Measurements from ENCODE around the gene CREB5. TPM values are rescaled to one million over a fixed set of nuclear protein-coding genes. Genes with fewer than 3 reads are reported as not detected.
"Not testable (repeated sequence)": the region's sequence is repeated elsewhere in the genome, so short reads cannot be mapped to it uniquely, and the experiment has no call there.

CREB5 gene
- total and polyA plus RNA-seq, 2 of the 8 experiments (the other 6 are each of a cell fraction or from before 2014, with no cell fraction given), result 2.4 to 2.7 TPM

GRCh38 chr7:28825817-28826448, 413.6 kb downstream of the CREB5 start:
- not testable (repeated sequence) for H3K4me2 ChIP-seq (ENCODE audit: insufficient read depth in 1 of 2, low read depth in 2 of 2, low read length in 2 of 2); H4K91ac ChIP-seq (replicated peaks; ENCODE audit: insufficient read length, low read length); H3K4me3 ChIP-seq (ENCODE audit: extremely low read depth in 1 of 4, insufficient read depth in 2 of 4, low read depth in 3 of 4, low read length in 4 of 4); H3K9me3 ChIP-seq (ENCODE audit: insufficient read depth in 2 of 2, low read depth in 1 of 2, low read length in 1 of 2); H4K20me1 ChIP-seq (replicated peaks in 1 of 2; ENCODE audit: control insufficient read depth in 1 of 2, insufficient read depth in 2 of 2, low read length in 2 of 2); H3K18ac ChIP-seq (ENCODE audit: extremely low read depth, low read length); H2BK15ac ChIP-seq (ENCODE audit: low read length); H2BK12ac ChIP-seq (ENCODE audit: low read depth, low read length); FAIRE-seq; H3K27me3 ChIP-seq (replicated peaks in 1 of 4; ENCODE audit: control insufficient read depth in 3 of 4, extremely low read depth in 1 of 4, insufficient read depth in 3 of 4, low read length in 3 of 4); DNase-seq (ENCODE audit: low read depth in 1 of 2, low spot score in 2 of 2); H3K4ac ChIP-seq (replicated peaks; ENCODE audit: insufficient read length, low read depth, low read length); H3K4me1 ChIP-seq (replicated peaks in 1 of 4; ENCODE audit: control insufficient read depth in 3 of 4, insufficient read depth in 4 of 4, low read length in 3 of 4); H3K23me2 ChIP-seq (ENCODE audit: low read depth, low read length); H3K79me2 ChIP-seq (ENCODE audit: control insufficient read depth in 1 of 2, insufficient read depth in 2 of 2, low read length in 2 of 2); H3K9ac ChIP-seq (replicated peaks in 1 of 4; ENCODE audit: extremely low read depth in 1 of 4, low read depth in 3 of 4, low read length in 3 of 4); H2BK120ac ChIP-seq (replicated peaks; ENCODE audit: low read depth, low read length); H3K79me1 ChIP-seq (ENCODE audit: low read depth, low read length); H2BK5ac ChIP-seq (ENCODE audit: low read depth, low read length); H4K8ac ChIP-seq (ENCODE audit: extremely low read depth, insufficient read depth, low read length); H3K14ac ChIP-seq (ENCODE audit: insufficient read length); H3K23ac ChIP-seq (ENCODE audit: insufficient read length); H2AFZ ChIP-seq (ENCODE audit: low read length); H4K5ac ChIP-seq (ENCODE audit: insufficient read length, low read depth, low read length); H2AK5ac ChIP-seq (ENCODE audit: low read depth, low read length); H2BK20ac ChIP-seq (ENCODE audit: low read length); H3K27ac ChIP-seq (ENCODE audit: low read depth, low read length); H3K56ac ChIP-seq (replicated peaks; ENCODE audit: insufficient read length, low read depth, low read length); H3K36me3 ChIP-seq (ENCODE audit: control insufficient read depth in 2 of 4, insufficient read depth in 4 of 4, low read length in 3 of 4)
- ChIA-PET CTCF (ENCODE audit: partially characterized antibody) (interaction anchor here (0.5 to 1.9 kb wide), 4 partner anchors 15 to 524 kb away, joined by 3 to 4 read pairs (median 3); no protein-coding TSS in a partner anchor), POLR2A (ENCODE audit: partially characterized antibody) (interaction anchor here (1.3 kb wide), 1 partner anchor 145 kb away, joined by 3 read pairs; no protein-coding TSS in a partner anchor)
- TF ChIP-seq SRF (IDR thresholded peaks at IDR 0.05; ENCODE audit: low read depth, low read length), result 0 out of 2 replicates have a peak, but pooled peaks have one; percentile 15
- WGBS, 2 experiments (ENCODE audit: extremely low coverage in 1 of 2, insufficient coverage in 1 of 2, insufficient read length in 1 of 2, insufficient replicate concordance in 2 of 2, low coverage in 1 of 2, low lambda C conversion rate in 2 of 2, missing lambda C conversion rate in 1 of 2), result 89% methylated on average over 8 of the region's 8 CpGs; no CpG with 5 or more reads in 1 of the 2 experiments
